ENCODE measurements around the gene POTEJ. TPM values are rescaled to one million over a fixed set of nuclear protein-coding genes. Genes with fewer than 3 reads are reported as not detected.
"Not testable (repeated sequence)": the region's sequence is repeated elsewhere in the genome, so short reads cannot be mapped to it uniquely, and the experiment has no call there.

POTEJ gene
- polyA plus RNA-seq, 1 donor from 2014 or later = not detected

GRCh38 chr2:130596757-130597156 lies 14.5 kb upstream of the POTEJ start:
- not testable (repeated sequence) for H3K27ac ChIP-seq (ENCODE audit: low read length); H3K9me3 ChIP-seq (ENCODE audit: low read length); H3K36me3 ChIP-seq (ENCODE audit: insufficient read depth, low read length); H3K79me2 ChIP-seq (replicated peaks; ENCODE audit: insufficient read depth, low read length); H3F3A ChIP-seq (ENCODE audit: insufficient read depth, low read length, poor library complexity, severe bottlenecking); H3K4me2 ChIP-seq (ENCODE audit: low read length); H2AFZ ChIP-seq (ENCODE audit: low read depth, low read length); H3K4me3 ChIP-seq (ENCODE audit: low read length); H3K9me2 ChIP-seq (ENCODE audit: insufficient read depth, low read length); H3K27me3 ChIP-seq (ENCODE audit: insufficient read depth, low read depth, low read length); H3K9ac ChIP-seq (ENCODE audit: low read length); H4K20me1 ChIP-seq (ENCODE audit: insufficient read depth)

GRCh38 chr2:130597994-130598393 lies 13.2 kb upstream of the POTEJ start:
- not testable (repeated sequence) for H3K9me3 ChIP-seq (ENCODE audit: low read length); H3K4me3 ChIP-seq (ENCODE audit: low read length); H4K20me1 ChIP-seq (ENCODE audit: insufficient read depth); H3K79me2 ChIP-seq (replicated peaks; ENCODE audit: insufficient read depth, low read length); H3K9me2 ChIP-seq (ENCODE audit: insufficient read depth, low read length); H3K27me3 ChIP-seq (ENCODE audit: insufficient read depth, low read depth, low read length); H2AFZ ChIP-seq (ENCODE audit: low read depth, low read length); H3K36me3 ChIP-seq (ENCODE audit: insufficient read depth, low read length); H3K27ac ChIP-seq (ENCODE audit: low read length); H3F3A ChIP-seq (ENCODE audit: insufficient read depth, low read length, poor library complexity, severe bottlenecking); H3K9ac ChIP-seq (ENCODE audit: low read length); H3K4me2 ChIP-seq (ENCODE audit: low read length)

- not testable (repeated sequence) for H2AFZ ChIP-seq (ENCODE audit: low read depth, low read length); H4K20me1 ChIP-seq (ENCODE audit: insufficient read depth); H3K9ac ChIP-seq (ENCODE audit: low read length); H3K36me3 ChIP-seq (ENCODE audit: insufficient read depth, low read length); H3F3A ChIP-seq (ENCODE audit: insufficient read depth, low read length, poor library complexity, severe bottlenecking); H3K4me3 ChIP-seq (ENCODE audit: low read length); H3K79me2 ChIP-seq (replicated peaks; ENCODE audit: insufficient read depth, low read length); H3K4me2 ChIP-seq (ENCODE audit: low read length); H3K9me2 ChIP-seq (ENCODE audit: insufficient read depth, low read length); H3K9me3 ChIP-seq (ENCODE audit: low read length); H3K27me3 ChIP-seq (ENCODE audit: insufficient read depth, low read depth, low read length); H3K27ac ChIP-seq (ENCODE audit: low read length)
Measured at GRCh38 chr2:130598463-130598862, 12.8 kb upstream of the POTEJ start.

- not testable (repeated sequence) for H3K79me2 ChIP-seq (replicated peaks; ENCODE audit: insufficient read depth, low read length); H3K36me3 ChIP-seq (ENCODE audit: insufficient read depth, low read length); H3K9me2 ChIP-seq (ENCODE audit: insufficient read depth, low read length); H3K9ac ChIP-seq (ENCODE audit: low read length); H3K9me3 ChIP-seq (ENCODE audit: low read length); H3K27ac ChIP-seq (ENCODE audit: low read length); H2AFZ ChIP-seq (ENCODE audit: low read depth, low read length); H4K20me1 ChIP-seq (ENCODE audit: insufficient read depth); H3F3A ChIP-seq (ENCODE audit: insufficient read depth, low read length, poor library complexity, severe bottlenecking); H3K4me2 ChIP-seq (ENCODE audit: low read length); H3K4me3 ChIP-seq (ENCODE audit: low read length); H3K27me3 ChIP-seq (ENCODE audit: insufficient read depth, low read depth, low read length)
Measured at GRCh38 chr2:130599393-130599792, 11.8 kb upstream of the POTEJ start, which contains the start of gene CFC1. Gene CFC1 (minus strand): TSS chr2:130599575. CDS start chr2:130599287, 288 bp downstream.

- not testable (repeated sequence) for H3K9ac ChIP-seq (ENCODE audit: low read length); H3K4me3 ChIP-seq (ENCODE audit: low read length); H3K27ac ChIP-seq (ENCODE audit: low read length)
Measured at GRCh38 chr2:130599926-130600325, 11.3 kb upstream of the POTEJ start.

GRCh38 chr2:130601648-130602302 lies 9.5 kb upstream of the POTEJ start:
- not testable (repeated sequence) for H3K4me3 ChIP-seq (ENCODE audit: low read length); H3F3A ChIP-seq (ENCODE audit: insufficient read depth, low read length, poor library complexity, severe bottlenecking); H3K4me2 ChIP-seq (ENCODE audit: low read length); H2AFZ ChIP-seq (ENCODE audit: low read depth, low read length); H3K9me3 ChIP-seq (ENCODE audit: low read length); H3K9ac ChIP-seq (ENCODE audit: low read length); H3K79me2 ChIP-seq (replicated peaks; ENCODE audit: insufficient read depth, low read length); H3K27me3 ChIP-seq (ENCODE audit: insufficient read depth, low read depth, low read length); H4K20me1 ChIP-seq (ENCODE audit: insufficient read depth); H3K36me3 ChIP-seq (ENCODE audit: insufficient read depth, low read length); H3K9me2 ChIP-seq (ENCODE audit: insufficient read depth, low read length); H3K27ac ChIP-seq (ENCODE audit: low read length)

More at GRCh38 chr2:130599926-130600325, 11.3 kb upstream of the POTEJ start:
- not testable (repeated sequence) for H3K9me3 ChIP-seq (ENCODE audit: low read length); H3K4me2 ChIP-seq (ENCODE audit: low read length); H3K79me2 ChIP-seq (replicated peaks; ENCODE audit: insufficient read depth, low read length); H3K9me2 ChIP-seq (ENCODE audit: insufficient read depth, low read length); H3F3A ChIP-seq (ENCODE audit: insufficient read depth, low read length, poor library complexity, severe bottlenecking); H3K27me3 ChIP-seq (ENCODE audit: insufficient read depth, low read depth, low read length); H4K20me1 ChIP-seq (ENCODE audit: insufficient read depth); H3K36me3 ChIP-seq (ENCODE audit: insufficient read depth, low read length); H2AFZ ChIP-seq (ENCODE audit: low read depth, low read length)

- not testable (repeated sequence) for H3F3A ChIP-seq (ENCODE audit: insufficient read depth, low read length, poor library complexity, severe bottlenecking); H3K4me3 ChIP-seq (ENCODE audit: low read length); H3K27ac ChIP-seq (ENCODE audit: low read length); H3K9me2 ChIP-seq (ENCODE audit: insufficient read depth, low read length); H4K20me1 ChIP-seq (ENCODE audit: insufficient read depth); H2AFZ ChIP-seq (ENCODE audit: low read depth, low read length); H3K27me3 ChIP-seq (ENCODE audit: insufficient read depth, low read depth, low read length); H3K36me3 ChIP-seq (ENCODE audit: insufficient read depth, low read length); H3K4me2 ChIP-seq (ENCODE audit: low read length); H3K79me2 ChIP-seq (replicated peaks; ENCODE audit: insufficient read depth, low read length); H3K9me3 ChIP-seq (ENCODE audit: low read length); H3K9ac ChIP-seq (ENCODE audit: low read length)
Measured at GRCh38 chr2:130608276-130609001, 2.8 kb upstream of the POTEJ start.
